WI38 (cell line): Measurements from ENCODE around the gene CCDC85A.

ENCODE experiments used
- H3K4me3 ChIP-seq: 2 replicates; pipeline ENCODE4 v1.5.1; 2011; ENCODE audit warnings: low read depth, mild to moderate bottlenecking, control low read depth, low read length
- TF ChIP-seq, protein P1 (sequence below): IDR thresholded peaks from 2 replicates; pipeline ENCODE4 v1.5.1; 2012; ENCODE audit warnings: low read depth, mild to moderate bottlenecking, control low read depth, low read length

Gene CCDC85A

DNA sequence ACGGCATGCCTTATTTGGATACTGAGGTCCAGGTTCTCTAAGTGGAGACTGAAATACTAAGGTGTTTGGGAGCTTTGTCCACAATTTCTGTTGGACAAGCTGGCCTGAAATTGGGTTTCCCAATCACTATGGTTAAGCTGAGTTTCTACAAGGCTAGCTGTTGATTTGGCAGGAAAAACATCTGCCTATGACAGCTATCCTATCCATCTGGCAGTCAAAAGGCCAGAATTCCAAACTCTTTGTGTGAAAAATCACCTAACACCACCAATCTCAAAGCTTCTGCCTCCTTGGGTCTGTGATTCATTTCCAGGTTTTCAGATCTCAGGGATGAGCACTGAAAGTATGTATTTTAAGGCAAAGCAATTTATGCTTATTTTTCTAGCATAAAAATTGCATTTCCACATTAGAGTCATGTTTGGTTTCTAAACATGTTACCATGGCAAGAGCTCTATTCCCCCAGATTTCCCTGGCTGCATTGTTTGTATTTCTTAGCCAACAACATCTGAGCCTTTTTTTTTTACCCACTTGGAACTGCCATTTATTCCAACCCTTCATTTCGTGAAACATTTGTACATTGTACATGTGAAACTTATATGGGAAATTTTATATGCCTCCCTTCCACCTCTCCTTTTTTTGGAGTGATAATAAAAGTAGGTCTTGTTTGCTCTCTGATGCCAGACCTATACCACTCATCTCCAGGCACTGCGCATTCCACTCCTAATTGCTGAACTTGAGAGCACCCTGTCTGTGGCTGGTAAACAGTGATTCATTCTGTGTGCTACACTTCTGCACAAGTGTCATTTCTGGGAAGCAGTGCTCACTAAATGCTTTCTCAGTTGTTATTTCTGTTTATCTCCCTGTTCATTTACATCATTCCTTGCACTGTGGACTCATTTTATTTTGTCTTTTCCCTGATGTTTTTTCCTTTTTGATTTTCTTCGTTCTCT, 15.9 kb upstream of the CCDC85A start:
- TF ChIP-seq, protein P1, sequence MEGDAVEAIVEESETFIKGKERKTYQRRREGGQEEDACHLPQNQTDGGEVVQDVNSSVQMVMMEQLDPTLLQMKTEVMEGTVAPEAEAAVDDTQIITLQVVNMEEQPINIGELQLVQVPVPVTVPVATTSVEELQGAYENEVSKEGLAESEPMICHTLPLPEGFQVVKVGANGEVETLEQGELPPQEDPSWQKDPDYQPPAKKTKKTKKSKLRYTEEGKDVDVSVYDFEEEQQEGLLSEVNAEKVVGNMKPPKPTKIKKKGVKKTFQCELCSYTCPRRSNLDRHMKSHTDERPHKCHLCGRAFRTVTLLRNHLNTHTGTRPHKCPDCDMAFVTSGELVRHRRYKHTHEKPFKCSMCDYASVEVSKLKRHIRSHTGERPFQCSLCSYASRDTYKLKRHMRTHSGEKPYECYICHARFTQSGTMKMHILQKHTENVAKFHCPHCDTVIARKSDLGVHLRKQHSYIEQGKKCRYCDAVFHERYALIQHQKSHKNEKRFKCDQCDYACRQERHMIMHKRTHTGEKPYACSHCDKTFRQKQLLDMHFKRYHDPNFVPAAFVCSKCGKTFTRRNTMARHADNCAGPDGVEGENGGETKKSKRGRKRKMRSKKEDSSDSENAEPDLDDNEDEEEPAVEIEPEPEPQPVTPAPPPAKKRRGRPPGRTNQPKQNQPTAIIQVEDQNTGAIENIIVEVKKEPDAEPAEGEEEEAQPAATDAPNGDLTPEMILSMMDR = no peak
- no peak overlapping the region for H3K4me3 ChIP-seq

DNA sequence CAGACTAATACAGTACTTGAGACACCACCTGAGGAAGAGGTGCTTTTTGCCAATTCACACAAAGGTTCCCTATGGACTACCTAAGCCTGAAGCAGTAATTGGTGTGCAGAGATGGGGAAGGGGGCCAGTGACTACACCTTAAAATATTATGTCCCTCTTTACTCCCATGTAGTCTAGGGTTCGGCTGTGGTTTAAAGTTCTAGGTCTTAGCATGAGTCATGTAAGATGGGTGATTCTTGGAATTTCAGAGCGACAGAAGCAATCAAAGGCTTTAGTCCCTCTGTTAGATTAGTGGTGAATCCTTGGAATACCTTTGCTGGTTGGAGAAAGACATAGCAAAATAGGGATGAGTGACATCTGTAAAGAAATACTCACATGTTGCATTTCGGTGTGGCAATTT, 14.3 kb upstream of the CCDC85A start:
- TF ChIP-seq, protein P1 = no peak

DNA sequence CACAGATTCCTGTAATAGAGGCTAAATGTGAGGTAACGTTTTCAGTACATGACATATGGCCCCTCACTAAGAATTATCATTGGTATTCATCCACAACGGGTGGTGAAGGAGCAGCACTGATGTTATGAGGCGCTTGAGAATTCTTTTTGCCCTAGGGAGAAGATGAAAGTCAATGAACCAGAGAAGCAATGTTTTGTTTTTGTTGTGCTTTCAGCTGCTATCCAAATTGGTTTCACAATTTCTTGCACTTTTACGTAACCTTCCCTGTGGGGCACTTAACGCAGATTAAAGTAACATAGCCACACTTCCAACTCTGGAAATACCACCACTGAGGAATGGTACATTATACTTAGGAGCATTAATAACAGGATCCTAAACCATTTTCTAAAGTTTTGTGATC, 13.3 kb upstream of the CCDC85A start:
- TF ChIP-seq, protein P1 = no peak
- no peak overlapping the region for H3K4me3 ChIP-seq

More for the DNA sequence above, 14.3 kb upstream of the CCDC85A start:
- H3K4me3 ChIP-seq = no peak overlapping the region

DNA sequence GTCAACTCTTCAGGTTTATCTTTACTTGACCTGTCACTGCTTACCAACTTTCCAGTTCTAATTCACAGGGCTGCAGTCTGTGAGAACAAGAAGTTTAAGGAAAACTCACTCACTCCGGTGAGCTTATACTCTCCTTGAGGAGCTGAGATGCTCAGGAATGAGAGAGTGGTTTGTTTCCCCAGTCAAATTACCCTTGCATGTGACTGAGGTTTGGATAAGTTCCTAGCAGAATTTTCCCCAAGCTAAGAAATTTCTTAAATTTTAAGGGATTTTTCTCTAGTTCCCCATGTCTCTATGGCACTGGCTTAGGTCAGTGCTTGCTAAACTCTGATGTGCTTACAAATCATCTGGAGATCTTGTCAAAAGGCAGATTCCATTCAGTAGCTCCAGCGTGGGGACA, 12.8 kb upstream of the CCDC85A start:
- H3K4me3 ChIP-seq = no peak overlapping the region
- TF ChIP-seq, protein P1 = no peak

DNA sequence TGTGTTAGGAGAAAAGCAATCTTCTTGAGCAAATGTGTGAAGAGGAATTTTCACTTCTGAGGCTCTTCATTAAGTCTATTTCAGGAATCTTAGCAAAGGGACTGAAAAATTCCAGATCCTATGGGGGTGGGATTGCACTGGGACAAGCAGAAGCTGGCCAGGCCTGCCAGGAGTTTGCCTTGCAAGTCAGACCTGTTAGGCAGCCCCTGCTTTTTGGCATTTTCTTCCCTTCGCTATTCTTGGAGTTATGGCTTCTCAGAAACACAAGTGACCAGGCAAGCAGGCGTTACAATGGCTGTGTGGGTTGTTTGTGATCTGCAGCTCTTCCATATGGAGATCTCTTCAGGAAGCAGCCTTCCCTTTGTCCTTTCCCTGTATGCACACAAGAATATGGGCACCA, 8.0 kb upstream of the CCDC85A start:
- no peak overlapping the region for H3K4me3 ChIP-seq
- TF ChIP-seq, protein P1 = no peak

DNA sequence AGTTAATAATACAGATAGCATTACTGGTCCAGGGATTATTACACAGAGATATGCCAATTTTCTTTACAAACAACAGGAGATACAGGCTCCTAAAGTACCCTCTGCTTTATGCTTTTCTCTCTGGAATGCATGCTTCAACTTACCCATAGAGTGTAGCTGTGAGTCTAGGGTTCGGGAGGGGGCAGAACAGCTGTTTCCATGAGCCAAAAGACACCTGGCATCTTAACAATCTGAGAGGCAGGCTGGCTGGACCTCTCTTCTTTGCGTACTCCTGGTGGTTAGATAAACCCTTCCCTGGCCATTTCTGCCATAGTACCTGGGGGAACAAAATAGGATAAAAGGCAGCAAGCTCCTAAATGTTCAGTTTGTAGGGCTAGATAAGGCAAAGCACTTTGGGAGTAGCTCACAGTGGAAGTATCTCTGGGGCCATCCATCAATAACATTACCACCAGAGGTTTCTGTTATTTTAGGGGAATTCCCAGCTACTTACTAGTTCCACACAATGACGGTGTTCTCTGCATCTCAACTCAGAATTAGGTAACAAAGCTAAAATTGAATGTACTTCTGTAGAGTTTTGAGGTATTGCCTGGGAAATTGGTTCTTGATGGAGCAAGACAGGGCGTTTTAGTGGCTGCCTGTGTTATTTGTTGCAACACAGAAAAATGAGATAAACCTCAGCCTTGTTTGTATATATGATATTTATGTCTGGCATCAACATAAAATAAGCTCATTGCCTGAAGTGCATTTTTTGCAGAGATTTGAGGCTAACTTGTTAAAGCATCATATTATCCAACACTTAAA, 6.2 kb upstream of the CCDC85A start:
- TF ChIP-seq, protein P1 = no peak
- no peak overlapping the region for H3K4me3 ChIP-seq

DNA sequence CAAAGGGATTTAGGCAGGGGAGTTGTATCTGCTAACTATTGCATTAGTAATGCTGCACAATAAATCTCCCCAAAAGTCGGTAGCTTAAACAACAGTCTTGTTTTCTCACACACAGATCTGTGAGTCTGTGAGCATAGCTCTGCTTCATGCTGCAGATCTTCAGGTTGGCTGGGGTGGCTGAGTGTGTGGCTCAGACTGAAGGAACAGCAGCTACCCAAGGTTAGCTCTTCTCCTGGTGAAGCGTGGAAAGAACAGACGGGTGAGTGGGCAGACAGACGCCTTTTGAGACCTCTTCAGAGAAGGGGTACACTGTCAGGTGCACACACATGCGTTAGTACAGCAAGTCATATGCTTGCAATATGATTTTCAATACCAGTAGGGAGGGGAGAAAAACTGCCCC, 3.9 kb upstream of the CCDC85A start:
- H3K4me3 ChIP-seq = no peak overlapping the region
- TF ChIP-seq, protein P1 = no peak
